Activated T-cell treated with anti-CD3 and anti-CD28 coated beads for 1 hour (primary cell): ENCODE results near the gene SYT7.

ENCODE experiments used
- DNase-seq: peaks from one replicate; pipeline ENCODE4 v3.0.0-alpha.2; 2020; ENCODE audit warnings: low read depth

The SYT7 gene

GRCh38 chr11:61536676-61537270 is 44.1 kb downstream of the SYT7 start:
- no peak for DNase-seq

GRCh38 chr11:61535998-61536675 is 44.7 kb downstream of the SYT7 start:
- DNase-seq, result no peak

GRCh38 chr11:61534933-61535839 is 45.7 kb downstream of the SYT7 start:
- DNase-seq, result no peak

DNA sequence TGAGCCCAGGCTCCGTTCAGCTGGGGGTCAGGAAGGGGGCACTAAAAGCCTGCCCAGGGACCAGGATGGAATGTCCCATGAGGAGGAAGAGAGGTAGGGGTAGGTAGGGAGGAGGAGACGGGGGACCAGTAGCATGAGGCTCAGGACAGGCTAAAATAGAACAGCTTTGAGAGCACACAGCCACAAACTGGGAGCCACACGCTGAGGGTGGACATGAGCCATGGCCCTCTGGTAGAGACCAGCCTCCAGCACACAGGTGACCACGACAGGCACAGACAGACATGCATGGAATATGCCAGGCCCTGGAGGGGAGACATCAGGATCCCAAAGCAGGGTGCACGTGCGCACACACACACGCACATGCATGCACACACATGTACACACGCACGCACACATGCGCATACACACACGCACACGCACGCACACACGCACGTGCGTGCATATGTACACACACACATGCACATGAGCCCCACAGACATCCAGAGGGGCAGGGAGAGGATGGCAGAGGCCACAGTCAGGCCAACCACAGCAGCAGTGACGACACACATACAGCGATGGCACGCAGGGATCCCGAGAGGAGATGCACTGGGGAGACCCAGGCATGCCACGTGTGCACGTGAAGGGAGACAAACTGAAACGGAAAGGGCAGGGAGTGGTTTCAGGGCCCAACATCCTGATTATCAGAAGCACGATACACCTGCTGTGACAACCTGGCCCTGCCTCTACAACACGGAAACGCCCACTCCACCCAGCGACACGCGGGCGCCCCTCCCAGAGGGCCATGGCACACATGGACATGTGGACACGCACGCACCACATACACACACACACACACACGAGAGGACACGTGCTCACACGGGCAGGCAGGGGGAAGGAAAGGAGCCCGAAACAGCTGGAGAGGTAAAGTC is 46.6 kb downstream of the SYT7 start:
- no peak for DNase-seq

- no peak for DNase-seq
Observed at GRCh38 chr11:61533401-61533800, 47.5 kb downstream of the SYT7 start.

DNA sequence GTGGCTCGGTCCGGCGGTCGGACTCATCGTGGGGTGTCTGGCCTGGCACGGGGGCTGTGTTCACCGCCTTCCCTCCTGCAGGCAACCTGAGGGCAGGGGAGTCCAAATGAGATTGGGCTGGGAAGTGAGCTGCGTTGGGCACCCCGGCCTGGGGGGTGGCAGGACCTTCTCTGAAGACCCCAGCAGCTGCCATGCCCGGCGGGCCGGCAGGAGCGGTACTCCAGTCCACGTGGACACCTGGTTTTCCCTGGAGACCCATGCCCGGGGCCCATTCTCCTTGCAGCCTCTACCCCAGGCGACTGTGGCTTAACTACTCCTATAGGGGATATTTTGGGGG is 47.9 kb downstream of the SYT7 start:
- no peak for DNase-seq

DNA sequence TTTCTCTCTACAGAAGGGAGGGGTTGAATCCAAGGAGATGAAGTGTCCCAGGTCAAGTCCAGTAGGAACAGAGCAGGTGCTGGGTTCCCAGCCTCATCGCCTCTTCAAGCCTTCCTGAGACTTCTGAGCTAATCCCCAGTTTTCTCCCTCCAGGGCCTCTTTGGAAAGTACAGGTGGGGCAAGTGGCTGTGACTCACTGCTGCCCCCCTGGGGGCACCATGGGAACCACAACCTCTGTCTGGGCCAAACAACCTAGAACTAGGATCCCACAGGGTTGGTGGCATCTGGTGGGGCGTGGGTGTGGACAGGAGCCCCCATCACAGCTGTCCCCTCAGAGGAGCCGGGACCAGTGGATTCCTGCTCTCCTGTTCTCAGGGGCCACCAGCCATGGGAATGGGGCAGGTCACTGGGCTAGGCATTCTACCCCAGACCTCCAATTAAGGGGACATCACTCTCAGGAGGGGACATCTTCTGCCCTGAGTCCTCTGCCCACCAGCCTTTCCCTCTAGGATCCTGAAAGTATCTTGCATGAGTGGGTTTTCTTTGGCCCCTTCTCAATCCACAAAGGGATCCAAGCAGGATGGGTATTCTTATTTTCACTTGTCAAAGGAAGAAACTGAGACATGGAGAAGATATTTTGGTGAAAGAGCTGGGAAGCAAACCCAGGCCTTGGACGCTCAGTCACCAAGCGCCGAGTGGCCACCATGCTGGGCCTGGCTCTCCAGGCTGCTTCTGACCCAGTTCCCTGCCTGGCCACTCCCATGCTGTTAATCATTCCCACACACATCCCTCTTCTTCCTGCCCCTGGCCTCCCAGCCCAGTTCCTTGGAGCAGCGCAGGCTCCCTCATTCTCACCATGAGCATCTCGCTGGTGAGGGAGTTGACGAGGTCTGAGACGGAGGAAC is 48.5 kb downstream of the SYT7 start:
- peak; percentile 33 for DNase-seq

DNA sequence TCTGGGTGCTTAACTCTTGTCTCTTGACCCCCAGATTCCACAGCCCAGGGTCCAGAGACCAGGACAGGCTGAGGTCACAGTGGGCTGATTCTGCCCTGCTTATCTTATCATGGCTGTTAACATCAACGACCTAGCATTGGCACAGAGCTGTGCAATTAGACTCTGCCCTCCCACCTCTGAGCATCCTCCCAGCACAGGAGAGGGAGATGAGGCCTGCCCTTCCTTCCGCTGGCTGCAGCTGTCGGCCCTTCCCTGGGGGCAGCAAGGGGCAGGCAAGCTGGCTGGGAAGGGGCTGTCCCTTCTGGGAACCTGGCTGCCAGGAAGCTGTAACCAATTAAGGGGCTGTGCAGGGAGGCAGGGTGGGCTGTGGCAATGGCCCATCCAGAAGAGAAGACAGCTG is 49.8 kb downstream of the SYT7 start:
- no peak for DNase-seq

DNA sequence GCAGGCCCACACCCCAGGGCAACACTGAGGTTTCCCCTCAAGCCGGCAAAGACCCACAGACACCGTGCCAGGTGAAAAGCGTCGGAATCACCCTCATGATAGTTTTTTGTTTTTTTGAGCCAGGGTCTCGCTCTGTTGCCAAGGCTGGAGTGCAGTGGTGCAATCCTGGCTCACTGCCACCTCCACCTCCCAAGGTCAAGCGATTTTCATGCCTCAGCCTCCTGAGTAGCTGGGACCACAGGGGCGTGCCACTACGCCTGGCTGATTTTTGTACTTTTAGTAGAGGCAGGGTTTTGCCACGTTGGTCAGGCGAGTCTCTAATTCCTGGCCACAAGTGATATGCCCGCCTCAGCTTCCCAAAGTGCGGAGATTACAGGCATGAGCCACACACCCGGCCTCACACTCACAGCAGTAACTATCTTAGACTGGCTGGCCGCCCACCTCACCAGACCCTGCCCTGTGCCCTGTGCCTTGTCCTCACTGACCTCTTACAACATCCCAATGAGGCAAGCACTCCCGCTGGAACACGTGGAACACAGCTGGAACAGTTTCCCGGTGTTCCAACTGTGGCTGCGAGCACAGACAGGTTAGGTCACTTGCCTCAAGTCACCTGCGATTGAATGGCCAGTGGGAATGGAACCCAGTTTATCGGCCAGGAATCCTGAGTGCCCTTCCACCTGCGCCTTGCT is 51.2 kb downstream of the SYT7 start:
- DNase-seq, result no peak

DNA sequence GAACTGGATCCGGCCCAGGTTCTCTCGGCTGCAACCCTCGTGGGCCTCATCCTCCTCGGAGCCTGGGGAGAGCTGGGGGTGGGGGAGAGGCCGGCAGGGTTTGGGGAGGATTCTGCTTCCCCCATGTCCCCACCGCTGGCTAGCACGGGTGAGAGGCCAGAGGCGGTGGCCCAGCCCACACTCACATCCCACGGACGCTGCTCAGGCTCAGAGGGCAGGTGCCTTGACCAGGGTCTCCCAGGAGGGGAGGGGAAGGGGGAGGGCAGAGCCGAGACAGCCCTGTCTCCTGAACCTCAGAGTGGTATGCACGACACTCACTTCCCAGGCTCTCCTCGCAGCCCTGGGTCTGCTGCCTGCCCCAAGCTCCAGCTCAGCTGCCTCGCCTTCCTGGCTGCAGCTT is 52.8 kb downstream of the SYT7 start:
- no peak for DNase-seq

DNA sequence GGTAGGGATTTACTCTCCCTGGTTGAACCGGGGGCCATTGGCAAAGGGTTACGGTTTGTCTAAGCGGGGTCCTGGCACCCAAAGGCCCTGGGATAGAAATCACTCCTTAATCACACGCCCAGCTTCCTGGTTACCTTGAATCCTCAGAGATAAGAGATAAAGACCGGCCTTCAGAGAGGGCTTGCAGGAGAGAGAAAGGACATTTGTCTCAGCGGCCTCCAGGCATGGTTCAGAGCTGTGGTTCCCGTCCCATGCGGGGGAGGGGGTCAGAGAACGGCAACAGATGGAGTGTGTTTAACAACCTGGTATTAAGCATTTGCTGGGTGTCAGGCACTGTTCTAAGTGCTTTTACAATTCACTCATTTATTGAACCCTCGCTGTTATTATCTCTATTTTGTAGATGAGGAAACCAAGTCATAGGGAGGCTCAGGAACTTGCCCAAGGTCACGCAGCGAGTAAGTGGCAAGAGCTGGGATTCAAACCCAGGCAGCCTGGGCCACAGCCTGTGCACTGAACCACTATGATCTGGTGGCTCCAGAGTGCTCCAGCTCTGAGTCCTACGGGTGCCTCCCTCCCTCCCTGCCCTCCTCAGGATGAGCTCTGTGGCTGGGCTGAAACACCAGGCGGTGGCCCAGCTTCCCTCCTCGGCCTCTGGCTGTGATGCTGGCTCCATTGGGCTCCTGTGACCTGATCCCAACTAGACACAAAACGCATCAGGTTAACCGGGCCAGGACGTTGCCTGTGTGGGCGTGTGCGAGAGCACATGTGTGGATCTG is 53.7 kb downstream of the SYT7 start:
- no peak for DNase-seq

DNA sequence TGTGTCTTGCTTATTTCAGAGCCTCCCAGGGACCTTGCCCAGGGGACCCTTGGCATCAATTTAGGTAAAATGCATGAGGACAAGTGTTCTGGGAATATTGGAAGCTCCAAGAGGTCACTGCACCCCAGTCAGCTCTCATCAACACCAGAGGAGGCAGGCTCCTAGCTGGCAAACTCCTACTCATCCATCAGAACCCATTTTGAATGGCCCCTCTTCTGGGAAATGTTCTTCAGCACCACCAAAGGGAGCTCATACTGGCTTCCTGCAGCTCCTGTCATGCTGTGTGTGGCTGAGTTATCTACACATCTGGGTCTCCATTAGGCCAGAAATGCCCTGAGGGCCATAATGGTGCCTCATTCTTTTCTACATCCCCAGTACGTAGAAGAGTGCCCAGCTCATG is 54.6 kb downstream of the SYT7 start:
- no peak for DNase-seq

DNA sequence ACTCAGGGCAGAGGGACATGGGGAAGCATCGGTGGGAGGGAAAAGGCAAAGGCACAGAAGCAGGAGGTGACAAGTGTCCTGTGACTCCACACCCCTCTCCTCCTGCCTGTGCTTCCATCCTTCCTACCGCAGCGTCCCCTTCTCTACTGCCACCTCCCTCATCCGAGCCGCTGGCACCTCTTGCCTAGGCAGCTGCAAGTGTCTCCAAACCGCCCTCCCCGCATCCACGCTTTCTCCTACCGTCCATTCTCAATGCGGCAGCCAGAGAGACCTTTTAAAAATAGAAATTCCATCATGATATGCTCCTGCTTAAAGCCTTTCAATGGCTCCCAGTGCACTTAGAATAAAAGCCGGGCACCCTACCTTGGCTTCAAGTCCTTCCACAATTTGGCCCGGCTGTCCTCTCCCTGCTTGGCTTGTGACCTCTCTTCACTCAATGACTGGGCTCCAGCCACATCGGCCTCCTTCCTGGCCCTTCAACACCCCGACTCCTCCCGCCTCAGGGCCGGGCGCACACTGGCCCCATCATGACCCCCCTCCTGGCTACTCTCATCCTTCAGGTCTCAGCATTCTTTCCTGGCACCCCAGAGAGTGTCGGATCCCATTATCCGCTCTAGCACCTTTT is 55.8 kb downstream of the SYT7 start:
- no peak for DNase-seq

DNA sequence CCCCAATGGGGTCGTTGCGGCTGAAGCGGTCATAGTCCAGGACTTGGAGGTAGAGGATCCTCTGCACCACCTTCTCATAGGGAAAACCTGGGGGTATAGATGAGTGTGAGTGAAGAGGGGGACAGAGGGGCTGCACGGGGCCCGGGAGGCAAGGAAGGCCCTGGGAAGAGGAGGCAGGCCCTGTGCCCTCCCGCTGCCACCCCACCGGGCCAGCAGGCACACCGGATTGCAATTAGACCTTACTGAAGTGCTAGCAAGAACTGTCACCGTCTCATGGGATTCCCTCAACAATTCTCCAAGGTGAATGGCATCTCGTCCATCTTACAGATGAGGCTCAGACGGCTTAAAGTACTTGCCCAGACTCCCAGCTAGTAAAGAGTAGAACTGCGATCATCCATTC is 56.4 kb downstream of the SYT7 start:
- no peak for DNase-seq

GRCh38 chr11:61522881-61523280 is 58.0 kb downstream of the SYT7 start:
- no peak for DNase-seq

DNA sequence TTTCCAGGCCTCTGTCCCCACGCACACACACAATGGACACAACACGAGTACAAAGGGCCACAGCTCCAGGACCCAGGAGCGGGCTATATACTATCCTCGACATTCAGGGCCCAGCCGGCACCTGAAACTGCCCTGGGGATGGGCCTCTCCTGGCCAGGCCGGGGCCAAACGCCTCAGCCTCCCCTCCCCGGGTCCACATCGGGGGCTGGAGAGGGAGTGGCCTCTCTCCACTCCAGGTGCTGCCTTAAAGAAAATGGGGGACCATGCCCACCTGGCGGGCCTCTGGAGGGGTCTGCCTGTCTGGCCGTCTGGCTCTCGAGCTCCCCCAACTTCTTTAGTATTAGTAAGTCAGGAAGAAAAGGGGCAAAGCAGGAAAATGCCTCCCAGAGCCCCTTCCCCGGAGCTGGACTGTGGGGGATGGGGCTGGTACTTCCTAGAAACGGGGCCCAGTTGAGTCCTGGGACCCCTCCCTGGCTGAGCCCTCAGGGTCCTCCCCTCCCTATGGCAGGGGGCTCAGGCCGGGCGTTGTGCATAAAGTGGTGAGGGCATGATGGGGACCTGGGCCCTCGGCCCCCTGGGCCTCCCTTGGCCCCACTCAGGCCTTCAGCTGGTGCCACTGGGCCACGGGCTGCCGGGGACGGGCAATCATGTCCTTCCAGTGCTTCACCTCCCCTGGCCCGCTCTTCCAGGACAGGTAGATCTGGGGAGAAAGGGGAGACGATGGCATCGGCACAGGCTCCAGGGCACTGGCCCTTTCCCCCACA is 62.7 kb downstream of the SYT7 start:
- no peak for DNase-seq

DNA sequence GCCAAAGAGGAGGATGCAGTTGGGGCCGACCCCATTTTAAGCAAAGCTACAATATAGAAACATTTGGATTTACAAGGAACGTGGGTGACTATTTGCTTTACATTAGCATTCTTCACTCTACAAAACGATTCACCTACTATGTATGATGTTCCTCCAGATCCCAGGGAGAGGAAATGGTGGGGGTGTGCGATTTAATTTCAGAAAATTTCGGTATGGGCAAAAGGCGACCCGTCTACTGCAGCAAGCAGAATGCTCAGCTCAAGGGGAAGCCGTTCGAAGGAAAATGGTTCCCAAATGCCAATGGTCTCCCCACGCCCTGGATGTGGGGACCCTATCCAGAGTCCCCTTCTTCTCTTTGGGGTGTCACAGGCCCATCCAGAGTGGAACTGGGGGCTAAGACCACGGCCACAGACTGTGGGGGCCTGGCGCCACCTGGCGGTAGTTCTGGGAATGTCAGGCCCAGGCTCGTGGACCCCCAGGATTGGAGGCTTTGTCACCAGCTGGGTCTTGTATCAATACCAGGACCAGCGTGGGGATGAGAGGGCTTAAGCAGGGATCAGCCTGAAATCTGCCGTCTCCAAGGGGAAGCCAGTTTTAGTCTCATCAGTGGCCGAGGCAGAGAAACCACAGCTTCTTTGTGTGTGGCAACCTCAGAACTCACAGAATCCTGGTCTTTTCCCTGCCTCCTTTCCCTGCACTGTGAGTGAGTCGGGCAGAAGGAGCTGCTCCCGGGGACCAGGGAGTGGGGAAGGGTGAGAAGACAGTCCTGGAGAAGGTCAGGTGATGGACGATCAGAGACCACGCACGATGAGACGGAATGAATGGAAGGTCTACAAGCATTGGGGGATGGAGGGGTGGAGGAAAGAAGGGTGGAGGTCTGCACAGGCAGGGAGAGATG is 64.0 kb downstream of the SYT7 start:
- DNase-seq, result peak; percentile 47
